Measurements from ENCODE around the gene IL23A.
"Not testable (repeated sequence)": the region's sequence is repeated elsewhere in the genome, so short reads cannot be mapped to it uniquely, and the experiment has no call there.

Gene IL23A

GRCh38 chr12:56315249-56315621, 23.4 kb upstream of the IL23A start:
- Mint-ChIP-seq H3K36me3 (ENCODE audit: low read depth) (peaks cover 19% of the 10 kb centered on the region), H3K4me3 (peak overlapping the region; percentile 99), H3K27me3 (no peaks in the 10 kb centered on the region), H3K4me1 (peaks cover 17% of the 10 kb centered on the region), H3K9me3 (no peaks in the 10 kb centered on the region), H3K27ac (peak overlapping the region; percentile 97)
- ATAC-seq, result no peak
- DNase-seq, result no peak

- ATAC-seq, result peak; percentile 96
- Mint-ChIP-seq H3K9me3 (no peaks in the 10 kb centered on the region), H3K27ac (peak within 1 kb of the TSS; percentile 97), H3K4me1 (peaks cover 17% of the 10 kb centered on the region), H3K4me3 (peak within 1 kb of the TSS; percentile 99), H3K27me3 (no peaks in the 10 kb centered on the region), H3K36me3 (ENCODE audit: low read depth) (peaks cover 18% of the 10 kb centered on the region)
- DNase-seq, result peak; percentile 94
Measured at GRCh38 chr12:56315622-56316473, 22.8 kb upstream of the IL23A start, which contains the start of gene CNPY2. Gene CNPY2 (minus strand): TSS chr12:56315988. CDS start chr12:56315217, 771 bp downstream.

GRCh38 chr12:56317675-56318074, 21.0 kb upstream of the IL23A start:
- Mint-ChIP-seq H3K36me3 (ENCODE audit: low read depth) (peaks cover 14% of the 10 kb centered on the region), H3K27me3 (no peaks in the 10 kb centered on the region), H3K9me3 (no peaks in the 10 kb centered on the region), H3K4me3 (no peak overlapping the region), H3K4me1 (peaks cover 21% of the 10 kb centered on the region), H3K27ac (no peak overlapping the region)
- DNase-seq (no peak), ATAC-seq (no peak)

GRCh38 chr12:56321027-56321426, 17.7 kb upstream of the IL23A start:
- H3K27ac Mint-ChIP-seq, result peak overlapping the region; percentile 53
- peaks cover 12% of the 10 kb centered on the region for H3K4me1 Mint-ChIP-seq
- DNase-seq (no peak), ATAC-seq (no peak)
- H3K4me3 Mint-ChIP-seq, result no peak overlapping the region
- peaks cover 6% of the 10 kb centered on the region for H3K36me3 Mint-ChIP-seq (ENCODE audit: low read depth)
- H3K27me3 Mint-ChIP-seq, result no peaks in the 10 kb centered on the region
- no peaks in the 10 kb centered on the region for H3K9me3 Mint-ChIP-seq

GRCh38 chr12:56321610-56322009, 17.1 kb upstream of the IL23A start:
- H3K4me1 Mint-ChIP-seq; H3K9me3 Mint-ChIP-seq; DNase-seq; H3K36me3 Mint-ChIP-seq (ENCODE audit: low read depth); H3K4me3 Mint-ChIP-seq; ATAC-seq; H3K27ac Mint-ChIP-seq; H3K27me3 Mint-ChIP-seq: not testable (repeated sequence)

GRCh38 chr12:56324206-56324605, 14.5 kb upstream of the IL23A start:
- ATAC-seq (no peak), DNase-seq (no peak)
- Mint-ChIP-seq H3K4me1 (peaks cover 7% of the 10 kb centered on the region), H3K36me3 (ENCODE audit: low read depth) (peaks cover 5% of the 10 kb centered on the region), H3K4me3 (no peak overlapping the region), H3K27ac (no peak overlapping the region), H3K27me3 (no peaks in the 10 kb centered on the region), H3K9me3 (no peaks in the 10 kb centered on the region)

GRCh38 chr12:56326126-56326525, 12.6 kb upstream of the IL23A start:
- H3K27ac Mint-ChIP-seq, result no peak overlapping the region

GRCh38 chr12:56326533-56326932, 12.2 kb upstream of the IL23A start:
- no peak overlapping the region for H3K4me3 Mint-ChIP-seq
- no peaks in the 10 kb centered on the region for H3K9me3 Mint-ChIP-seq
- DNase-seq (no peak), ATAC-seq (no peak)
- H3K4me1 Mint-ChIP-seq, result no peaks in the 10 kb centered on the region
- H3K27me3 Mint-ChIP-seq, result no peaks in the 10 kb centered on the region
- no peak overlapping the region for H3K27ac Mint-ChIP-seq
- H3K36me3 Mint-ChIP-seq (ENCODE audit: low read depth), result peaks cover 5% of the 10 kb centered on the region

More at GRCh38 chr12:56326126-56326525, 12.6 kb upstream of the IL23A start:
- H3K9me3 Mint-ChIP-seq, result no peaks in the 10 kb centered on the region
- H3K27me3 Mint-ChIP-seq, result no peaks in the 10 kb centered on the region
- DNase-seq (no peak), ATAC-seq (no peak)
- peaks cover 2% of the 10 kb centered on the region for H3K4me1 Mint-ChIP-seq
- H3K36me3 Mint-ChIP-seq (ENCODE audit: low read depth), result peaks cover 5% of the 10 kb centered on the region
- no peak overlapping the region for H3K4me3 Mint-ChIP-seq

- Mint-ChIP-seq H3K27ac (no peak overlapping the region), H3K36me3 (ENCODE audit: low read depth) (peaks cover 13% of the 10 kb centered on the region), H3K4me3 (no peak overlapping the region), H3K27me3 (peaks cover 2% of the 10 kb centered on the region), H3K4me1 (peaks cover 27% of the 10 kb centered on the region), H3K9me3 (no peaks in the 10 kb centered on the region)
- DNase-seq, result no peak
- no peak for ATAC-seq
Measured at GRCh38 chr12:56330936-56331490, 7.7 kb upstream of the IL23A start.

- H3K36me3 Mint-ChIP-seq (ENCODE audit: low read depth), result peaks cover 9% of the 10 kb centered on the region
- H3K9me3 Mint-ChIP-seq, result no peaks in the 10 kb centered on the region
- H3K4me3 Mint-ChIP-seq, result peak overlapping the region; percentile 96
- peaks cover 2% of the 10 kb centered on the region for H3K27me3 Mint-ChIP-seq
- H3K27ac Mint-ChIP-seq, result peak overlapping the region; percentile 100
- ATAC-seq (no peak), DNase-seq (no peak)
- peaks cover 40% of the 10 kb centered on the region for H3K4me1 Mint-ChIP-seq
Measured at GRCh38 chr12:56332512-56333196, 6.0 kb upstream of the IL23A start.

- ATAC-seq (peak; percentile 8), DNase-seq (no peak)
- H3K36me3 Mint-ChIP-seq (ENCODE audit: low read depth), result peaks cover 9% of the 10 kb centered on the region
- H3K4me3 Mint-ChIP-seq, result peak overlapping the region; percentile 96
- H3K27ac Mint-ChIP-seq, result peak overlapping the region; percentile 100
- H3K4me1 Mint-ChIP-seq, result peaks cover 46% of the 10 kb centered on the region
- no peaks in the 10 kb centered on the region for H3K9me3 Mint-ChIP-seq
- H3K27me3 Mint-ChIP-seq, result peaks cover 2% of the 10 kb centered on the region
Measured at GRCh38 chr12:56333197-56333678, 5.4 kb upstream of the IL23A start.

GRCh38 chr12:56333679-56334489, 4.8 kb upstream of the IL23A start, which contains the start of gene PAN2:
Gene PAN2 (minus strand): TSS chr12:56334000. CDS start chr12:56333094, 906 bp downstream.
- H3K9me3 Mint-ChIP-seq, result no peaks in the 10 kb centered on the region
- peak within 1 kb of the TSS; percentile 100 for H3K27ac Mint-ChIP-seq
- H3K4me1 Mint-ChIP-seq, result peaks cover 51% of the 10 kb centered on the region
- ATAC-seq, result peak; percentile 85
- DNase-seq, result peak; percentile 92
- peaks cover 2% of the 10 kb centered on the region for H3K27me3 Mint-ChIP-seq
- peak within 1 kb of the TSS; percentile 96 for H3K4me3 Mint-ChIP-seq
- peaks cover 12% of the 10 kb centered on the region for H3K36me3 Mint-ChIP-seq (ENCODE audit: low read depth)

- no peak for ATAC-seq
- Mint-ChIP-seq H3K9me3 (no peaks in the 10 kb centered on the region), H3K4me3 (peak overlapping the region; percentile 96), H3K4me1 (peaks cover 57% of the 10 kb centered on the region), H3K36me3 (ENCODE audit: low read depth) (peaks cover 18% of the 10 kb centered on the region), H3K27me3 (peaks cover 2% of the 10 kb centered on the region), H3K27ac (peak overlapping the region; percentile 100)
- DNase-seq, result no peak
Measured at GRCh38 chr12:56334490-56334793, 4.2 kb upstream of the IL23A start.

- H3K36me3 Mint-ChIP-seq (ENCODE audit: low read depth), result peaks cover 26% of the 10 kb centered on the region
- not testable (repeated sequence) for H3K4me3 Mint-ChIP-seq, H3K27me3 Mint-ChIP-seq, DNase-seq, H3K27ac Mint-ChIP-seq, ATAC-seq, H3K9me3 Mint-ChIP-seq
- peaks cover 66% of the 10 kb centered on the region for H3K4me1 Mint-ChIP-seq
Measured at GRCh38 chr12:56335527-56335926, 3.2 kb upstream of the IL23A start.

All from activated naive CD8-positive, alpha-beta T cell treated with anti-CD3 and anti-CD28 coated beads, Interleukin-2, amount 50 U/mL, for 24 hours (primary cell).